GM10266 (cell line): Measurements from ENCODE around the gene SOHLH1.

Source experiments
- DNase-seq: peaks from one replicate; pipeline ENCODE4 v3.0.0; 2012; ENCODE audit errors: extremely low spot score
- TF ChIP-seq, protein P1 (sequence below): IDR thresholded peaks from 2 replicates; pipeline ENCODE4 v1.5.1; 2012; ENCODE audit warnings: mild to moderate bottlenecking, low read depth; ENCODE audit not compliant: control insufficient read depth, insufficient read depth; ENCODE audit errors: missing control alignments

SOHLH1 gene

DNA sequence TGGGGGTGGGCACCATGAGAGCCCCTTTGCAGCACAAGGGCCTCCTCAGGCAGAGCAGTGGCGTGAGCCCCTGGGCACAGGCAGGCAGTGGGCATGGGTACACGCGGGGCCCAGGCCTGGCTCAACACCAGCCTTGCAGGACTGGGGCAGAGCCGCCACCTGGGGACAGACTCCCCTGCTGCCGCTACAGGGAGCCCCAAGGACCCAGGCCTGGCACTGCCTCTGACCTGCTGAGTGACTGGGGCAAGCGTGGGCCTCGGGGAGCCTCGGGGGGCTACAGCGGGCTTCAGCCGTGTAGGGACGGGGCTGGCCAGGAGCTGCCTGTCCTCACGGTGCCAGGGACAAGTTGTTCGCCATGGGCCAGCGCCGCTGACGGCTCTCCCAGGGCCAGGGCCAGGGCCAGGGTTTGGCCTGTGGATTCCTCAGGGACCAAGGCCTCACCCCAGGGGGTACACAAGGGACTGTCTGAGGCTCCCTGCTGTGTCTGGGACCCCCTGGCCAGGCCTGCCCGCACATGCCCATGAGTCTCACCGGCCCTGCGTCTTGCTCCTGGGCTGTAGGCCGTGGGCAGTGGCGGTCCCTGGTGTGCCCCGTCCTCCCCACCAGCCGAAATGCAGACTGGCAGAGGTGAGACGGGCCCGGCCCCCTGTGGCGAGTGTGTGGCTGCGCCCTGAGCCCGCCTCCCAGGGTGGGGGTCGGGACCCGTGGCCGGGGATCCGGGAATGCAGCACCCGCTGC is 45.2 kb upstream of the SOHLH1 start:
- TF ChIP-seq, protein P1, sequence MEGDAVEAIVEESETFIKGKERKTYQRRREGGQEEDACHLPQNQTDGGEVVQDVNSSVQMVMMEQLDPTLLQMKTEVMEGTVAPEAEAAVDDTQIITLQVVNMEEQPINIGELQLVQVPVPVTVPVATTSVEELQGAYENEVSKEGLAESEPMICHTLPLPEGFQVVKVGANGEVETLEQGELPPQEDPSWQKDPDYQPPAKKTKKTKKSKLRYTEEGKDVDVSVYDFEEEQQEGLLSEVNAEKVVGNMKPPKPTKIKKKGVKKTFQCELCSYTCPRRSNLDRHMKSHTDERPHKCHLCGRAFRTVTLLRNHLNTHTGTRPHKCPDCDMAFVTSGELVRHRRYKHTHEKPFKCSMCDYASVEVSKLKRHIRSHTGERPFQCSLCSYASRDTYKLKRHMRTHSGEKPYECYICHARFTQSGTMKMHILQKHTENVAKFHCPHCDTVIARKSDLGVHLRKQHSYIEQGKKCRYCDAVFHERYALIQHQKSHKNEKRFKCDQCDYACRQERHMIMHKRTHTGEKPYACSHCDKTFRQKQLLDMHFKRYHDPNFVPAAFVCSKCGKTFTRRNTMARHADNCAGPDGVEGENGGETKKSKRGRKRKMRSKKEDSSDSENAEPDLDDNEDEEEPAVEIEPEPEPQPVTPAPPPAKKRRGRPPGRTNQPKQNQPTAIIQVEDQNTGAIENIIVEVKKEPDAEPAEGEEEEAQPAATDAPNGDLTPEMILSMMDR: no peak
- no peak for DNase-seq

DNA sequence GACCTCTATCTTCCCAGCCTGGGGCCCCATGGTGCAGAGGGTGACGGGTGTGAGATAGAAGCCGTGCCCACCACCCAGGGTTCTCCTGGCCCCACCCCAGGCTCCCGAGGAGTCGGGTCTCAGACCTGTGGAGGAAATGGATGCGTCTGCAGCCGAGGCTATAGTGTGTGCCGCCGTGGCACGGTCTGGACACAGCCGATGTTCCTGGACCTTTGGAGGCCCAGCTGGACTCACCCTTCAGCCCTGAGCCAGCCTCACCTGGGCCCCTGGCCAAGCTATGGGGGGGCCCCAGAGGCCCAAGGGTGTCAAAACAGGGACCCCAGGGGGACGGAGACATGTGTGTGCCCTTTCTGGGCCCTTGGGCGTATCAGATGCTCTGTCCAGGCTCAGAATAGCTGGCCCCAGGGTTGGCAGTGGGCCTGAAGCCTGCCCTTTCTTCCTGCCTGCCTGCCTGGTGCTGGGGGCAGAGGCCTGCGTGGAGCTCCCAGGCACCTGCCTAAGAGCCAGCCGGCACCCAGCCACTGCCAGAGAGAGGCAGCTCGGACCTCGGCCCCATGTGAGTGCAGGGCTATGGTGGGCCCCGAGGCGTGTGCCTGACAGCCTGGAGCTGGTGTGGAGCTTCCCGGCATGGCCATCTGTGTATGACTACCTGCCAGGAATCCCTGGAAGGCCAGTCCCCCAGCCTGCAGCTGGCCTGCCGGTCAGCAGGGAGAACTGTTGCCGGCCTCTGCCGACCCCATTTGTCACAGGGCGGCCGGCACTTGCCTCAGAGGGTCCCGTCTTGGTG is 44.5 kb upstream of the SOHLH1 start:
- DNase-seq: no peak
- TF ChIP-seq, protein P1: no peak

DNA sequence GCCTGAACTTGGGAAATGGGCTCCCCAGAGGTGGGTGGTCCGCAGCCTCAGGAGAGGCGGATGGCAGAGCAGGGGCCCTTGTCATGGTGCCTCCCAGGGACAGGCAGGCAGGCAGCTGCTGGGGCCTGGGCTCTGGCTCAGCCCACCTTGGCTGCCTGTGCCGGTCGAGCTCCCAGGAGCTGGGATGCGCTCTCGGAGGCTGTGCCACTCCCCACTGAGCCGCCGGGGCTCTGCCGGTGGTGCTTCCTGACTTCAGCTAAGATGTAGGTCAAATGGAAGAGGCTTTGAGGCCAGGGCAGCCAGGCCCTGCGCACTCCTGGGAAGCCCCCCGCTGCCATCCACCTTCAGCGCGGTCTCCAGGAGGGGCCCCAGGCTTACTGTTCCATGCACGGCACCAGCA is 43.7 kb upstream of the SOHLH1 start:
- DNase-seq: no peak
- TF ChIP-seq, protein P1: no peak

DNA sequence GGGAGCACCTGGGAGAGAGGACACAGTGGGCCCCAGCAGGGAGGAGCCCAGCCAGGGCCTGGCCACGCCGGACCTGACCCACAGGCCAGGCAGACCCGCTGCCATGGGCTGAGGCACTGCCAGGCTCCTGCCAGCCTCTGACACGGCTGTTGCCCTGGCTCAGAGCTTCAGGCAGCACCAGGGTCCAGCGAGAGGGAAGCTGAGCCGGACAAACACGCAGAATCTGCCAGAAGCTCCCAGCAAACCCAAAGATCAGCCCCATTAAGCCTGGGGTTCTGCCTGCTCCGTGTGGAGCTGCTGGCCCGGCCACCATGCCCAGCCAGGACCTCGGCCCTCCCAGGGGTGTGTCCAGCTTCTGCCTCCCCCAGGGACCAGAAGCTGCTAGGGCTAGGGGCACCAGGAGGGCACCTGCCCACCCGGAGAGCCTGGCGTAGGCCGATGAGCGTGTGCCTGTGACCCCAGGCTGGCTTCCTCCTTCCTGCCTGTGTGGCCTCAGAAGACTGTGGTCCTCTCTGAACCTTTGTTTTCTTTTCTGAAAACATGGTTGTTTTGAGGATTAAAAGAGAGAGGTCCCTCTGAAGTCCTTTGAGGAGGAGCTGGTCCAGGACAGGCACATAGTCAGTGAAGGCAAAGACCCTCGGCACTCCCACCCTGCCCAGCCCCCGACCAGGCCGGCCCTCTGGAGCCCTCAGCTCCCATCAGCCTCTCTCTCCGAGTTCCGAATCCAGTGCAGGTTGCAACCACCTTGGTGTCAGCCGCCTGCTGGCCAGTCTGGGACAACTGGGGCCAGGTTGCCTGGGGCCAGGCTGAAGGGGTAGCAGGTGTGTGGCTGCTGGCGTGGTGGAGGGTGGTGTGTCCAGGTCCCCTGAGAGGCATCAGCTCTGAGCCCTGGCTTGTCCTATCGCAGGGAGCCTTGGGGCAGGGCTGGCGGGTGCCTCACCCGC is 42.3 kb upstream of the SOHLH1 start:
- no peak for DNase-seq
- TF ChIP-seq, protein P1: no peak

DNA sequence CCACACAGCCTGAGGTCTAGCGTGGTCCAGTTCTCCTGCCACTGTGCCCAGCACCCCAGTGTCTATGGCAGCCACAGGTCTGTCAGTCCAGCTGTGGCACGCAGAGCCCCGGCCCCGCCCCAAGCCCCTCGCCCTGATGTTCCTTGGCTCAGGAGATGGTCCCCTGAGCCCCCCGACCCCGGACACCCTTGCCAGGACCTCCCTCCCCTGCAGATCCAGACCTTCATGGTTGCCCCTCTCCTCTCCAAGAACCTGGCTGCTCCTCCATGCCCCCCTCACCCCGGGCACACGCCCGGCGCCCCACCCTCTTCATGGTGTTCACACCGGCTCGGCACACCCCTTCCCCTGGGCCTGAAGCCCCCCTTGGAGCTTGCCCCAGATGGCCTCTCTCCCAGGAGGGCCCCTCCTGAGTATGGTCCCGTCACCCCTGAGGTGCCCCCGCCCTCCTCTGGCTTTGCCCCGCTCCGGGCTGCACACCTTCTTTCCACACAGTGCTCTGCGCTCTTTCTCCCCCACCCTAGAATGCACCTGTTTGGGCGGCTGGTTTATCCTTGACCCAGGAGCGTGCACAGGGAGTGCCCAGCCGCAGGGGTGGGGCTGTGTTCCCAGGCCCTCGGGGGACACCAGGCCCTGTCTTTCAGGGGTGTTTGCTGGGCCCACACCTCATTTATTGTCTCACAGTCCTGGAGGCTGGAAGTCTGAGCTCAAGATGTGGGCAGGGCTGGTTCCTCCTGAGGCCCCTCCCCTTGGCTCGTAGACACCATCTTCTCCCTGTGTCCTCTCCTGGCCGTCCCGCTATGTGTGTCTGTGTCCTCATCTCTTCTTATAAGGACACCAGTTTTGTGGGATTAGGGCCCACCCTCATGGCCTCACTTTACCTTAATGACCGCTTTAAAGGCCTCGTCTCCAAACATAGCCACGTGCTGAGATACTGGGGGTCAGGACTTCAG is 40.3 kb upstream of the SOHLH1 start:
- TF ChIP-seq, protein P1: no peak
- no peak for DNase-seq

DNA sequence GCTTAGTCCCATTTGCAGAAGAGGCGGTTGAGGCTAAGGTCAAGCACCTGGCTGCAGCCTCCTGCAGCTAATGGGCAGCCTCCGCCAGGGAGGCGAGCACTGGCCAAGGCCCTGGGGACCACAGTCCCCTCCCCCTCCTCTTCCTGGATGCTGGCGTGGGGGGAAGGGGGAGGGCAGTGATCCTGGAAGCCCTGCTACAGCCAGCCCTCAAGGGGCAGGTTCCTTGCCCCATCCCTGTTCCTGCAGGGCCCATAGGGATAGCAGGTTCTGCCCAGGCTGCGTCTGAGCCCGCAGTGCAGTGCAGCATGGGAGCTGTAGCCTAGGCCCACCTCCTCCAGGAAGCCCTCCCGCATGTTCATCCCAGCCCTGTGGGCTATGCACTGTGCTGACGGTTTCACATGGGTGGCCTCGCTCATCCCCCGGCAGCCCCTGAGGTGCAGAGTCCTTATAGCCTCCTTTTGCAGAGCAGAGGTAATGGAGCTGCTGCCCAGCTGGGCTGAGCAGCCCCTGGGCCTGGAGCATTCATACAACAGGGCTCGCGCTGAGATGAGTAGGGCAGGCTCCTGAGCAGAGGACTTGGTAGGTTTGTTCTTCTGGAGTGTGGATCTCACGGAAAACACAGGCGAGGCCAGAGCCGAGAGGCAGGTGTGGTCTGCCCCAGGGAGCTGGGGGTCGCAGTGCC is 38.7 kb upstream of the SOHLH1 start:
- TF ChIP-seq, protein P1: no peak
- no peak for DNase-seq
